Breast epithelium (tissue), 3 donors: ENCODE data around the gene ZMYND8.

Experiments
- POLR2A ChIP-seq: fragments of 450-650 bp; IDR thresholded peaks from one replicate; pipeline ENCODE4 v1.6.1; 2016; ENCODE audit warnings: antibody characterized with exemption, mild to moderate bottlenecking, moderate library complexity
- POLR2AphosphoS5 ChIP-seq, 3 donors: sonication (generic); formaldehyde crosslinking; IDR thresholded peaks; one replicate each; pipeline ENCODE4 v1.6.1; 2017; ENCODE audit warnings: antibody characterized with exemption in 3 of 3

DNA sequence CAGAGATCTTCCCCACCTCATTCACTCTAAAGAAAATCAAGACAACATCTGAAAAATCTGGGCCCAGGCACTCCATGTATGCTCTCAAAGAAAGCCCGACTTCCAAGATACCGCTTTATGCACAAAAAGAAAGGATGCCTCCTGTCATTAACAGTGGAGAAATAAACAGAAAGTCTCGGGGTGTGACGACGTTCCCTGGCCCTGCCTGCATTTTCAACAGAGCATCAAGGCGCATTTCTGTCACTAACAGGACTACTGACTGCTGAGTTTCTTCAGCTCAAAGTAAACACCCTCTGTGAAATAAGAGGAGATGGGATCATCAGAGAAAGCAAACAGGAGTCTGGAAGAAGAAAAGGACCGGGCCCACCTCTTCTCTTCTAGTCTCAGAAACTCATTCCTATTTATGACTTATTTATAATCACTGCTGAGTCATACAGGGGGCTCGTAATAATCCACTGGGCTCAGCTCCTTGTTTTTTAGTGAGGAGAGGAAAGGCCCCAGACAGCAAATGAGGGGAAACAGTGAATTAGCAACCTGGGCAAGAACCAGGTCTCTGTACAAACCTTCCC, 99.7 kb downstream of the ZMYND8 start:
- no peak for TF ChIP-seq POLR2A
- no peak for TF ChIP-seq POLR2AphosphoS5 (IDR thresholded peaks at IDR 0.05)
